Measurements from ENCODE around the gene PIEZO1. TPM values are rescaled to one million over a fixed set of nuclear protein-coding genes. Genes with fewer than 3 reads are reported as not detected.

The PIEZO1 gene
- total RNA-seq, 4 donors from 2014 or later = 81.2 to 145 (median 113) TPM

DNA sequence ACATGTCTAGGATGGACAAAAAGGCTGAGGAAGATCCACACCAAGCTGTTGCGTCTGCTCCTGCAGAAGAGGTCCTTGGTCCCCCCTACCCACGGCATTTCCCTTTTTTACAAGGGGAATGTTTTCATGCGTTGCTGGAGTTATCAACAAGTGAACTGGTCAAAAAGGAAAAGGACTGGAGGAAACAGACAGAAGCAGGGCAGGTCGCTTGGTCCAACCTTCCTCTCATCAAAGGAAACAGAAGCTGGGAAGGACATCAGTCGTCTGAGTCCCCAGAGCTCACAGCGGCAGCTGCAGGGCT, 26.1 kb downstream of the PIEZO1 start:
- Histone ChIP-seq H3K27ac (peak overlapping the region in 1 of 3 donors; percentile 33), H3K27me3 (no peaks in the 10 kb centered on the region), H3K4me1 (peaks cover 41 to 64% of the 10 kb centered on the region in 2 donors), H3K4me3 (replicated peaks in 1 of 3) (no peak overlapping the region), H3K36me3 (no peaks in the 10 kb centered on the region), H3K9me3 (no peaks in the 10 kb centered on the region)
- intact Hi-C loops (cut with DNase I) = no loop called here
- DNase-seq = no peak
- WGBS, 2 donors = 85 to 91% methylated on average over 6 of the region's 6 CpGs
- no peak for TF ChIP-seq POLR2A (IDR thresholded peaks at IDR 0.05)
- TF ChIP-seq, protein P1, sequence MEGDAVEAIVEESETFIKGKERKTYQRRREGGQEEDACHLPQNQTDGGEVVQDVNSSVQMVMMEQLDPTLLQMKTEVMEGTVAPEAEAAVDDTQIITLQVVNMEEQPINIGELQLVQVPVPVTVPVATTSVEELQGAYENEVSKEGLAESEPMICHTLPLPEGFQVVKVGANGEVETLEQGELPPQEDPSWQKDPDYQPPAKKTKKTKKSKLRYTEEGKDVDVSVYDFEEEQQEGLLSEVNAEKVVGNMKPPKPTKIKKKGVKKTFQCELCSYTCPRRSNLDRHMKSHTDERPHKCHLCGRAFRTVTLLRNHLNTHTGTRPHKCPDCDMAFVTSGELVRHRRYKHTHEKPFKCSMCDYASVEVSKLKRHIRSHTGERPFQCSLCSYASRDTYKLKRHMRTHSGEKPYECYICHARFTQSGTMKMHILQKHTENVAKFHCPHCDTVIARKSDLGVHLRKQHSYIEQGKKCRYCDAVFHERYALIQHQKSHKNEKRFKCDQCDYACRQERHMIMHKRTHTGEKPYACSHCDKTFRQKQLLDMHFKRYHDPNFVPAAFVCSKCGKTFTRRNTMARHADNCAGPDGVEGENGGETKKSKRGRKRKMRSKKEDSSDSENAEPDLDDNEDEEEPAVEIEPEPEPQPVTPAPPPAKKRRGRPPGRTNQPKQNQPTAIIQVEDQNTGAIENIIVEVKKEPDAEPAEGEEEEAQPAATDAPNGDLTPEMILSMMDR (IDR thresholded peaks at IDR 0.05) = no peak

DNA sequence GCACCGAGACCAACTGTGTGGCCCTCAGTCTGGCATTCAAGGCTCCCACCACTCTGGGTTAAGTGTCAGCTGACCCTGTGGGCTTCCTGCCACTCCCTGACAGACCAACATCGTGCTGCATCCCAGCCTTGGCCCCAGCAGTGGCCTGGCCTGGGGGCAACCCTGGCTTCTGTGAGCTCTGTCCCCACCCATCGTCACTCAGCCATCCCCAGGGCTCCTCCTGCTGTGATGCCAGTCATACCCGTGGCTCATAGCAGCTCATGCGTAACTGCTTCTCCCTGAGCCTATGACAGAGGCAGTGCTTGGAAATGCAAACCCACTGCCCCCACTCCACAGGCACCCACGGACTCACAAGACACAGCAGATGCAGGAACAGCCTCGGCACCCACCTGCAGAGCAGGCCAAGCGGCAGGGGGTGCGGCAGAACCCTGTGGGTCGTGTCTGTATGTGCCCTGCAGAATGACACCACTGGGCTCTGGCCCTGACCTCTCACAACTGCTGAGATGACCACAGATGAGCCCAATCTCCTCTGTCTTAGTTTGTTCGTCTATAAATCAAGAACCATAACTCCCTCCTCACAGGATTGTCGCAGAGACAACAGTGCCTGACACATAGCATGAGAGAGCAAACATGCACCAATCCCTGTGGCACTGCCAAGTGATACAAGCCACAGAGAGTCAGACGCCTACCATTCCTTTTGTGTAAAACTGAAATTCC, 26.6 kb downstream of the PIEZO1 start:
- WGBS, 2 donors = 65 to 66% methylated on average over 9 to 12 of the region's 13 CpGs
- Histone ChIP-seq H3K4me1 (peaks cover 36 to 59% of the 10 kb centered on the region in 2 donors), H3K4me3 (replicated peaks in 1 of 3) (no peak overlapping the region), H3K27ac (no peak overlapping the region), H3K36me3 (no peaks in the 10 kb centered on the region), H3K27me3 (no peaks in the 10 kb centered on the region), H3K9me3 (no peaks in the 10 kb centered on the region)
- TF ChIP-seq POLR2A (IDR thresholded peaks at IDR 0.05) = no peak
- TF ChIP-seq, protein P1 (IDR thresholded peaks at IDR 0.05) = no peak
- peak; percentile 51 to 58 for DNase-seq
- intact Hi-C loops (cut with DNase I) = no loop called here

DNA sequence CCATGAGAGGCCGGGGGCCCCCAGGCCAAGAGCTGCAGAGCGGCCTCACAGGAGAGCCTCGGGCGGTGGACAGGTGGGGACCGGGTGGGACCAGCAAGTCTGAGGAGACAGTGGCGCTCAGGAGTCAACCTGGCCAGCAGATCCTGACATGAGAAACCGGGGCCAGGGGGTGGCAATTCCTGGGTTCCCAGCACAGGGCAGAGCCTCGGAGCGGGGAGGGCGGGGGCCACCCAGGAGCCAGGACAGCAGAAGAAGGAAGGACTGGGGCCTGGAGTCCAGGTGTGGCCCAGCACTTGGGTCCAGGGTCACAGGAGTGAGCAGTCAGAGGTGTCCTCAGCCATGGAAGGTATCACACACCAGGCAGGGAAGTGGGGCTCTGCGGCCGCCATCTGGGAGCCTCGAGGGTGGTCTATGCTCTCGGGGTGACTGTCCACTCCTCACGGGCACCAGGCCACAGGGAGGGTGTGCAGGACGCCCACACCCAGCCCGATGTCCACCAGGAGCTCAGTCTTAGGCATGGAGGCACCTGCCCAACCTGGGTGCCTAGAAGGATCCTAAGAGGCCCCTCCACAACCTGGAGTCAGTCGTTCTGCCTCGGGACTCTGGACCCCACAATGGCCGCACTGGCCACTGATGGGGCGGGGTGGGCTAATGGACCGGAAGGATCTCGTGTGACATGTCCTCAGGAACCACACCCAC, 29.1 kb downstream of the PIEZO1 start:
- no peaks in the 10 kb centered on the region for H3K27me3 ChIP-seq
- no peak for TF ChIP-seq POLR2A (IDR thresholded peaks at IDR 0.05)
- TF ChIP-seq, protein P1 (IDR thresholded peaks at IDR 0.05) = no peak
- H3K4me1 ChIP-seq = peaks cover 22 to 34% of the 10 kb centered on the region in 2 donors
- WGBS, 2 donors = 91 to 93% methylated on average over 16 to 20 of the region's 23 CpGs
- H3K27ac ChIP-seq = no peak overlapping the region
- intact Hi-C loops (cut with DNase I) = no loop called here
- no peak for DNase-seq
- H3K36me3 ChIP-seq = no peaks in the 10 kb centered on the region
- no peaks in the 10 kb centered on the region for H3K9me3 ChIP-seq
- H3K4me3 ChIP-seq (replicated peaks in 1 of 3) = no peak overlapping the region

- no peak for TF ChIP-seq POLR2A (IDR thresholded peaks at IDR 0.05)
- TF ChIP-seq, protein P1 (IDR thresholded peaks at IDR 0.05) = peak in 3 of 6 experiments; percentile 18 to 23 (median 21)
- Histone ChIP-seq H3K4me3 (replicated peaks in 1 of 3) (no peak overlapping the region), H3K4me1 (peaks cover 14 to 26% of the 10 kb centered on the region in 2 donors), H3K27me3 (no peaks in the 10 kb centered on the region), H3K36me3 (no peaks in the 10 kb centered on the region), H3K27ac (no peak overlapping the region), H3K9me3 (no peaks in the 10 kb centered on the region)
- 74 to 83% methylated on average over 22 to 23 of the region's 42 CpGs for WGBS, 2 donors
- intact Hi-C loops (cut with DNase I) = no loop called here
- no peak for DNase-seq
Measured at GRCh38 chr16:88754912-88755744, 29.9 kb downstream of the PIEZO1 start.
